Mucosa of stomach (tissue), 1 donor: Measurements from ENCODE around the gene NEURL4.

Experiments used
- H3K27me3 ChIP-seq: one replicate; pipeline ENCODE4 v1.7.0; 2013; ENCODE audit warnings: mild to moderate bottlenecking, low read length; ENCODE audit not compliant: control insufficient read depth, insufficient read depth
- H3K36me3 ChIP-seq: one replicate; pipeline ENCODE4 v1.7.0; 2013; ENCODE audit warnings: low read length; ENCODE audit not compliant: control insufficient read depth, insufficient read depth
- H3K4me1 ChIP-seq: one replicate; pipeline ENCODE4 v1.7.0; 2013; ENCODE audit warnings: mild to moderate bottlenecking, low read length; ENCODE audit not compliant: control insufficient read depth, insufficient read depth
- H3K4me3 ChIP-seq: one replicate; pipeline ENCODE4 v1.7.0; 2013; ENCODE audit warnings: low read length
- H3K9ac ChIP-seq: one replicate; pipeline ENCODE4 v1.7.0; 2013; ENCODE audit warnings: mild to moderate bottlenecking, low read length, moderate library complexity
- H3K9me3 ChIP-seq: one replicate; pipeline ENCODE4 v1.7.0; 2013; ENCODE audit warnings: mild to moderate bottlenecking, low read length, moderate library complexity; ENCODE audit not compliant: control insufficient read depth
- donor health status: Pancreatic carcinoma.

The NEURL4 gene

DNA sequence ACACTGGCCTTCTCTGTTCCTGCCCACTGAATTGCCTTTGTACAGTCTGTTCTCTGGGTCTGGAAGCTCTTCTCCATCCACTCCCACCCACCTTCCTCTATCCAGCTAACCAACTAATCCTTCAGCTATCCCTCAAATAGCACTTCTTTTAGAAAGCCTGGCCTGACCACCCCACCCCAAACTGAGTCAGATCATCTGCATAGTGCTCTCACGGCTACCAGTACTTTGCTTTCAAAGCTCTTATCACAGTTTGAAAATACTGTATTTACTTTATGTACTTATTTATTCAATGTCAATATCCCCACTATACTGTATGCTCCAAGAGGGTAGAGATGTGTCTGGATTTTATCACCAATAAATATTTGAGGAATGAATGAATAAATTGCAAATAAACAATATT is 62.4 kb downstream of the NEURL4 start:
- no peaks in the 10 kb centered on the region for H3K9me3 ChIP-seq
- H3K4me3 ChIP-seq, result no peak overlapping the region
- no peak overlapping the region for H3K9ac ChIP-seq
- no peaks in the 10 kb centered on the region for H3K36me3 ChIP-seq
- H3K27me3 ChIP-seq, result peaks cover 33% of the 10 kb centered on the region
- H3K4me1 ChIP-seq, result peaks cover 19% of the 10 kb centered on the region
